HCT116 (cell line): ENCODE data around the gene DNASE1L3. TPM values are rescaled to one million over a fixed set of nuclear protein-coding genes. Genes with fewer than 3 reads are reported as not detected.

Source experiments
- ATAC-seq: fragments of 200-7000 bp; cut with Tn5 transposase; 2 replicates; pipeline ENCODE4 v1.9.1; 2020; ENCODE audit warnings: mild to moderate bottlenecking, moderate library complexity
- BruUV-seq: library from RNA; stranded (reverse); fragments of 400-500 nt; replicated peaks from 2 replicates; lab custom pipeline; 2021; lab: Mats Ljungman, UMichigan
- CTCF ChIA-PET: fragments of 300-600 bp; sonication (Branson Sonifier 250); formaldehyde crosslinking; loops from one replicate; lab custom pipeline; 2021; ENCODE audit warnings: antibody characterized with exemption; lab: Charles Lee
- POLR2A ChIA-PET: fragments of 300-600, 350-600 bp; sonication (Branson Sonifier 250); formaldehyde crosslinking; loops from one replicate; lab custom pipeline; 2021; ENCODE audit warnings: antibody characterized with exemption; lab: Charles Lee
- RAD21 ChIA-PET, 2 experiments: fragments of 300-600 bp; sonication (Branson Sonifier 250); formaldehyde crosslinking; loops; one replicate each; lab custom pipeline; 2023; ENCODE audit warnings: low total read pairs in 2 of 2; ENCODE audit not compliant: uncharacterized antibody in 2 of 2, unreplicated experiment in 2 of 2, low non-redundant PET in 1 of 2; lab: Charles Lee
- DNase-seq: peaks from one replicate; pipeline ENCODE4 v3.0.0-alpha.2; 2010; ENCODE audit warnings: low read depth, low spot score
- H2AFZ ChIP-seq: fragments of 200-600 bp; shearing (Covaris generic), sonication (generic); 2 replicates; pipeline ENCODE4 v1.6.1; 2017; ENCODE audit warnings: low read depth, mixed run types, mixed read lengths, antibody characterized with exemption, low read length; ENCODE audit not compliant: poor library complexity, severe bottlenecking
- H3K27ac ChIP-seq: 2 replicates; pipeline ENCODE4 v1.5.1; 2012; ENCODE audit warnings: low read depth, low read length
- H3K27me3 ChIP-seq: fragments of 200-600 bp; sonication (generic); 2 replicates; pipeline ENCODE4 v1.6.1; 2016; ENCODE audit warnings: mixed run types, low read length, mixed read lengths; ENCODE audit not compliant: insufficient read depth
- H3K36me3 ChIP-seq, 2 experiments: fragments of 200-500 bp in 1 of 2; fragments of 200-600 bp in 1 of 2; sonication (Bioruptor generic) in 1 of 2; sonication (generic) in 1 of 2; 2 replicates each; pipeline versions ENCODE4 v1.5.1 to v1.6.1; 2014 to 2016; ENCODE audit warnings: low read length in 2 of 2, inconsistent platforms in 1 of 2, mixed read lengths in 1 of 2, mixed run types in 1 of 2; ENCODE audit not compliant: insufficient read depth in 2 of 2, control insufficient read depth in 1 of 2
- H3K4me1 ChIP-seq, 2 experiments: fragments of 200-600 bp in 1 of 2; sonication (generic) in 1 of 2; 2 replicates each; pipeline versions ENCODE4 v1.5.1 to v1.6.1; 2012 to 2017; ENCODE audit warnings: low read length in 2 of 2, inconsistent platforms in 1 of 2, mild to moderate bottlenecking in 1 of 2, mixed read lengths in 1 of 2, mixed run types in 1 of 2, moderate library complexity in 1 of 2; ENCODE audit not compliant: insufficient read depth in 2 of 2, control insufficient read depth in 1 of 2
- H3K4me2 ChIP-seq: fragments of 200-600 bp; sonication (generic); 2 replicates; pipeline ENCODE4 v1.6.1; 2017; ENCODE audit warnings: mixed run types, low read length, mixed read lengths
- H3K4me3 ChIP-seq, 2 experiments: fragments of 200-600 bp in 1 of 2; sonication (generic) in 1 of 2; replicated peaks in 1 of 2; 2 replicates each; pipeline ENCODE4 v1.5.1; 2011 to 2016; ENCODE audit warnings: low read length in 2 of 2, control low read depth in 1 of 2, low read depth in 1 of 2, mild to moderate bottlenecking in 1 of 2, mixed read lengths in 1 of 2, mixed run types in 1 of 2
- H3K79me2 ChIP-seq: fragments of 200-600 bp; sonication (generic); 2 replicates; pipeline ENCODE4 v1.6.1; 2017; ENCODE audit warnings: mild to moderate bottlenecking, mixed run types, low read length, moderate library complexity, mixed read lengths; ENCODE audit not compliant: insufficient read depth
- H3K9ac ChIP-seq: fragments of 200-600 bp; sonication (generic); 2 replicates; pipeline ENCODE4 v1.6.1; 2016; ENCODE audit warnings: low read length, mixed read lengths
- H3K9me2 ChIP-seq: fragments of 200-600 bp; sonication (generic), shearing (Covaris generic); 2 replicates; pipeline ENCODE4 v1.6.1; 2017; ENCODE audit warnings: mixed run types, mild to moderate bottlenecking, moderate library complexity; ENCODE audit not compliant: insufficient read depth
- H3K9me3 ChIP-seq, 2 experiments: fragments of 200-500 bp in 1 of 2; fragments of 200-600 bp in 1 of 2; sonication (Bioruptor generic) in 1 of 2; sonication (generic) in 1 of 2; 2 replicates each; pipeline ENCODE4 v1.6.1; 2014 to 2017; ENCODE audit warnings: low read length in 2 of 2, mixed read lengths in 2 of 2, inconsistent platforms in 1 of 2, low read depth in 1 of 2, mild to moderate bottlenecking in 1 of 2, mixed run types in 1 of 2, moderate library complexity in 1 of 2; ENCODE audit not compliant: control insufficient read depth in 1 of 2, insufficient read depth in 1 of 2
- H4K20me1 ChIP-seq: fragments of 200-600 bp; sonication (generic), shearing (Covaris generic); 2 replicates; pipeline ENCODE4 v1.6.1; 2017; ENCODE audit warnings: mixed run types, mild to moderate bottlenecking, moderate library complexity; ENCODE audit not compliant: insufficient read depth
- CBX3 ChIP-seq: IDR thresholded peaks from 2 replicates; pipeline ENCODE4 v1.6.1; 2012; ENCODE audit warnings: low read depth
- CEBPB ChIP-seq: IDR thresholded peaks from 2 replicates; pipeline ENCODE4 v1.6.1; 2012; ENCODE audit warnings: low read depth
- EGR1 ChIP-seq: IDR thresholded peaks from 2 replicates; pipeline ENCODE4 v1.6.1; 2012; ENCODE audit warnings: low read depth
- EZH2phosphoT487 ChIP-seq: fragments of 200-600 bp; IDR thresholded peaks from 2 replicates; pipeline ENCODE4 v1.6.1; 2018; ENCODE audit warnings: antibody characterized with exemption, borderline replicate concordance
- FOSL1 ChIP-seq: IDR thresholded peaks from 2 replicates; pipeline ENCODE4 v1.6.1; 2012; ENCODE audit warnings: low read depth
- JUND ChIP-seq: IDR thresholded peaks from 2 replicates; pipeline ENCODE4 v1.6.1; 2012
- POLR2A ChIP-seq: IDR thresholded peaks from 2 replicates; pipeline ENCODE4 v1.7.0; 2011; ENCODE audit warnings: borderline replicate concordance; ENCODE audit not compliant: insufficient read depth, insufficient read length; ENCODE audit errors: extremely low read depth
- POLR2AphosphoS5 ChIP-seq: IDR thresholded peaks from 2 replicates; pipeline ENCODE4 v1.6.1; 2011; ENCODE audit warnings: mild to moderate bottlenecking, low read depth, low read length, moderate library complexity
- RAD21 ChIP-seq: IDR thresholded peaks from 2 replicates; pipeline ENCODE4 v1.6.1; 2012; ENCODE audit warnings: low read depth, mild to moderate bottlenecking
- SRF ChIP-seq: IDR thresholded peaks from 2 replicates; pipeline ENCODE4 v1.6.1; 2012; ENCODE audit warnings: low read depth
- TCF7L2 ChIP-seq: IDR thresholded peaks from 2 replicates; pipeline ENCODE4 v1.7.0; 2011; ENCODE audit warnings: borderline replicate concordance, inconsistent platforms; ENCODE audit not compliant: insufficient read depth, insufficient read length; ENCODE audit errors: extremely low read depth
- YY1 ChIP-seq: IDR thresholded peaks from 2 replicates; pipeline ENCODE4 v1.6.1; 2011; ENCODE audit warnings: low read length, low read depth, moderate library complexity, mild to moderate bottlenecking; ENCODE audit not compliant: insufficient replicate concordance; ENCODE audit errors: extremely low read depth
- ZFX ChIP-seq: fragments of 450-650 bp; IDR thresholded peaks from 2 replicates; pipeline ENCODE4 v1.6.1; 2017
- intact Hi-C: fragments of 100-400 bp; cut with micrococcal nuclease; formaldehyde crosslinking; loops from 2 replicates; pipeline ENCODE4 v1.10.0; 2022
- total RNA-seq: library from RNA; stranded (reverse); gene quantifications from one replicate; pipeline ENCODE4 v1.2.1, GENCODE V29; 2021; ENCODE audit not compliant: unreplicated experiment
- TF ChIP-seq, protein P1 (sequence below): IDR thresholded peaks from 2 replicates; pipeline ENCODE4 v1.6.1; 2012; ENCODE audit warnings: low read depth
- TF ChIP-seq, protein P2 (sequence below): IDR thresholded peaks from 2 replicates; pipeline ENCODE4 v1.6.1; 2012
- TF ChIP-seq, protein P3 (sequence below), 3 experiments: fragments of 200-600 bp in 1 of 3; sonication (generic) in 1 of 3; IDR thresholded peaks in 2 of 3; conservative IDR thresholded peaks in 1 of 3; 2 replicates each; pipeline ENCODE4 v1.5.1; 2012 to 2017; ENCODE audit warnings: low read depth in 2 of 3, low read length in 2 of 3, antibody characterized with exemption in 1 of 3, borderline replicate concordance in 1 of 3, control low read depth in 1 of 3, mild to moderate bottlenecking in 1 of 3, mixed read lengths in 1 of 3, mixed run types in 1 of 3, moderate library complexity in 1 of 3; ENCODE audit not compliant: insufficient read depth in 1 of 3
- TF ChIP-seq, protein P4 (sequence below): IDR thresholded peaks from 2 replicates; pipeline ENCODE4 v1.6.1; 2011; ENCODE audit warnings: mild to moderate bottlenecking, low read length, moderate library complexity; ENCODE audit not compliant: insufficient replicate concordance; ENCODE audit errors: extremely low read depth
- TF ChIP-seq, protein P5 (sequence below): IDR thresholded peaks from 2 replicates; pipeline ENCODE4 v1.6.1; 2012

DNASE1L3 gene
- total RNA-seq, 1 experiment from 2014 or later = not detected

DNA sequence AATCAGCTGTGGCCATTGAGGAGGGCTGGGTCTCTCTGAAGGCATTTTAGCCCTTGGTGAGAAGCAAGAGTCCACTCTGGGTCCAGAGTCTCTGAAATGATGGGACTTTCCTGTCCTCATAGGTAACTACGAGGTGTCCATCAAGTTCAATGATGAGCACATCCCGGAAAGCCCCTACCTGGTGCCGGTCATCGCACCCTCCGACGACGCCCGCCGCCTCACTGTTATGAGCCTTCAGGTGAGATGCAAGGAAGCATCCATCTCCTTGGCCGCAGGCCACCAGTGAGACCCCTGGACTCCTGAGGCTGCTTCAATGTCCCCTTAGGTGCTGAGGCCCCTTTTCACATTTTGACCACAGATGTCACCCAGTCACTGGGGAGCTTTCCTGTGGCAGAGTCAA is 54.9 kb downstream of the DNASE1L3 start:
- DNase-seq (no peak), ATAC-seq (no peak)
- Histone ChIP-seq H3K79me2 (no peaks in the 10 kb centered on the region), H3K27me3 (no peaks in the 10 kb centered on the region), H3K27ac (no peak overlapping the region), H3K36me3 (peaks cover 17 to 28% of the 10 kb centered on the region in 2 experiments), H3K4me3 (no peak overlapping the region), H3K4me2 (no peak overlapping the region), H3K9me2 (no peaks in the 10 kb centered on the region), H2AFZ (no peak overlapping the region), H4K20me1 (no peaks in the 10 kb centered on the region), H3K4me1 (peaks cover 12 to 17% of the 10 kb centered on the region in 2 experiments; a peak in 3 of 4 replicates), H3K9me3 (no peaks in the 10 kb centered on the region), H3K9ac (no peak overlapping the region)
- intact Hi-C loops = no loop called here
- RAD21 ChIA-PET = no interaction called here
- TF ChIP-seq, protein P1, sequence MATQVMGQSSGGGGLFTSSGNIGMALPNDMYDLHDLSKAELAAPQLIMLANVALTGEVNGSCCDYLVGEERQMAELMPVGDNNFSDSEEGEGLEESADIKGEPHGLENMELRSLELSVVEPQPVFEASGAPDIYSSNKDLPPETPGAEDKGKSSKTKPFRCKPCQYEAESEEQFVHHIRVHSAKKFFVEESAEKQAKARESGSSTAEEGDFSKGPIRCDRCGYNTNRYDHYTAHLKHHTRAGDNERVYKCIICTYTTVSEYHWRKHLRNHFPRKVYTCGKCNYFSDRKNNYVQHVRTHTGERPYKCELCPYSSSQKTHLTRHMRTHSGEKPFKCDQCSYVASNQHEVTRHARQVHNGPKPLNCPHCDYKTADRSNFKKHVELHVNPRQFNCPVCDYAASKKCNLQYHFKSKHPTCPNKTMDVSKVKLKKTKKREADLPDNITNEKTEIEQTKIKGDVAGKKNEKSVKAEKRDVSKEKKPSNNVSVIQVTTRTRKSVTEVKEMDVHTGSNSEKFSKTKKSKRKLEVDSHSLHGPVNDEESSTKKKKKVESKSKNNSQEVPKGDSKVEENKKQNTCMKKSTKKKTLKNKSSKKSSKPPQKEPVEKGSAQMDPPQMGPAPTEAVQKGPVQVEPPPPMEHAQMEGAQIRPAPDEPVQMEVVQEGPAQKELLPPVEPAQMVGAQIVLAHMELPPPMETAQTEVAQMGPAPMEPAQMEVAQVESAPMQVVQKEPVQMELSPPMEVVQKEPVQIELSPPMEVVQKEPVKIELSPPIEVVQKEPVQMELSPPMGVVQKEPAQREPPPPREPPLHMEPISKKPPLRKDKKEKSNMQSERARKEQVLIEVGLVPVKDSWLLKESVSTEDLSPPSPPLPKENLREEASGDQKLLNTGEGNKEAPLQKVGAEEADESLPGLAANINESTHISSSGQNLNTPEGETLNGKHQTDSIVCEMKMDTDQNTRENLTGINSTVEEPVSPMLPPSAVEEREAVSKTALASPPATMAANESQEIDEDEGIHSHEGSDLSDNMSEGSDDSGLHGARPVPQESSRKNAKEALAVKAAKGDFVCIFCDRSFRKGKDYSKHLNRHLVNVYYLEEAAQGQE = no peak
- TF ChIP-seq YY1 (no peak), SRF (no peak), RAD21 (no peak), FOSL1 (no peak), POLR2AphosphoS5 (no peak), JUND (no peak), ZFX (no peak), POLR2A (no peak), EZH2phosphoT487 (no peak), EGR1 (no peak), CEBPB (no peak), CBX3 (no peak), TCF7L2 (no peak)
- TF ChIP-seq, protein P2, sequence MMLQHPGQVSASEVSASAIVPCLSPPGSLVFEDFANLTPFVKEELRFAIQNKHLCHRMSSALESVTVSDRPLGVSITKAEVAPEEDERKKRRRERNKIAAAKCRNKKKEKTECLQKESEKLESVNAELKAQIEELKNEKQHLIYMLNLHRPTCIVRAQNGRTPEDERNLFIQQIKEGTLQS = no peak
- TF ChIP-seq, protein P3, sequence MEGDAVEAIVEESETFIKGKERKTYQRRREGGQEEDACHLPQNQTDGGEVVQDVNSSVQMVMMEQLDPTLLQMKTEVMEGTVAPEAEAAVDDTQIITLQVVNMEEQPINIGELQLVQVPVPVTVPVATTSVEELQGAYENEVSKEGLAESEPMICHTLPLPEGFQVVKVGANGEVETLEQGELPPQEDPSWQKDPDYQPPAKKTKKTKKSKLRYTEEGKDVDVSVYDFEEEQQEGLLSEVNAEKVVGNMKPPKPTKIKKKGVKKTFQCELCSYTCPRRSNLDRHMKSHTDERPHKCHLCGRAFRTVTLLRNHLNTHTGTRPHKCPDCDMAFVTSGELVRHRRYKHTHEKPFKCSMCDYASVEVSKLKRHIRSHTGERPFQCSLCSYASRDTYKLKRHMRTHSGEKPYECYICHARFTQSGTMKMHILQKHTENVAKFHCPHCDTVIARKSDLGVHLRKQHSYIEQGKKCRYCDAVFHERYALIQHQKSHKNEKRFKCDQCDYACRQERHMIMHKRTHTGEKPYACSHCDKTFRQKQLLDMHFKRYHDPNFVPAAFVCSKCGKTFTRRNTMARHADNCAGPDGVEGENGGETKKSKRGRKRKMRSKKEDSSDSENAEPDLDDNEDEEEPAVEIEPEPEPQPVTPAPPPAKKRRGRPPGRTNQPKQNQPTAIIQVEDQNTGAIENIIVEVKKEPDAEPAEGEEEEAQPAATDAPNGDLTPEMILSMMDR (IDR thresholded peaks at IDR 0.05 in 2 of 3, conservative IDR thresholded peaks at IDR 0.05 in 1 of 3; ENCODE audit: borderline replicate concordance in 1 of 3, insufficient read depth in 1 of 3, low read depth in 2 of 3, low read length in 2 of 3) = no peak
- TF ChIP-seq, protein P4, sequence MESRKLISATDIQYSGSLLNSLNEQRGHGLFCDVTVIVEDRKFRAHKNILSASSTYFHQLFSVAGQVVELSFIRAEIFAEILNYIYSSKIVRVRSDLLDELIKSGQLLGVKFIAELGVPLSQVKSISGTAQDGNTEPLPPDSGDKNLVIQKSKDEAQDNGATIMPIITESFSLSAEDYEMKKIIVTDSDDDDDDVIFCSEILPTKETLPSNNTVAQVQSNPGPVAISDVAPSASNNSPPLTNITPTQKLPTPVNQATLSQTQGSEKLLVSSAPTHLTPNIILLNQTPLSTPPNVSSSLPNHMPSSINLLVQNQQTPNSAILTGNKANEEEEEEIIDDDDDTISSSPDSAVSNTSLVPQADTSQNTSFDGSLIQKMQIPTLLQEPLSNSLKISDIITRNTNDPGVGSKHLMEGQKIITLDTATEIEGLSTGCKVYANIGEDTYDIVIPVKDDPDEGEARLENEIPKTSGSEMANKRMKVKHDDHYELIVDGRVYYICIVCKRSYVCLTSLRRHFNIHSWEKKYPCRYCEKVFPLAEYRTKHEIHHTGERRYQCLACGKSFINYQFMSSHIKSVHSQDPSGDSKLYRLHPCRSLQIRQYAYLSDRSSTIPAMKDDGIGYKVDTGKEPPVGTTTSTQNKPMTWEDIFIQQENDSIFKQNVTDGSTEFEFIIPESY = no peak
- TF ChIP-seq, protein P5, sequence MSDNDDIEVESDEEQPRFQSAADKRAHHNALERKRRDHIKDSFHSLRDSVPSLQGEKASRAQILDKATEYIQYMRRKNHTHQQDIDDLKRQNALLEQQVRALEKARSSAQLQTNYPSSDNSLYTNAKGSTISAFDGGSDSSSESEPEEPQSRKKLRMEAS = no peak
- POLR2A ChIA-PET = no interaction called here
- no TSS peak for BruUV-seq
- CTCF ChIA-PET = no interaction called here
